Measurements from ENCODE around the gene WNT9B.

GRCh38 chr17:46831573-46832330 lies 19.6 kb upstream of the WNT9B start:
- TF ChIP-seq CTCF (IDR thresholded peaks at IDR 0.05) (no peak), POLR2A (IDR thresholded peaks at IDR 0.05) (no peak)

Data from adrenal gland (tissue), 5 donors.